PC-3 (cell line): Measurements from ENCODE around the gene INTS3. TPM values are rescaled to one million over a fixed set of nuclear protein-coding genes. Genes with fewer than 3 reads are reported as not detected.

Experiments
- ATAC-seq: fragments of 200-7000 bp; cut with Tn5 transposase; 2 replicates; pipeline ENCODE4 v1.9.1; 2020; ENCODE audit warnings: mild to moderate bottlenecking, moderate library complexity
- BruUV-seq: library from RNA; stranded (reverse); fragments of 400-500 nt; replicated peaks from 2 replicates; lab custom pipeline; 2021; lab: Mats Ljungman, UMichigan
- CTCF ChIA-PET: fragments of 300-600 bp; sonication (Branson Sonifier 250); formaldehyde crosslinking; loops from one replicate; lab custom pipeline; 2022; ENCODE audit warnings: antibody characterized with exemption; lab: Charles Lee
- POLR2A ChIA-PET: fragments of 300-600 bp; sonication (Branson Sonifier 250); formaldehyde crosslinking; loops from one replicate; lab custom pipeline; 2022; ENCODE audit warnings: antibody characterized with exemption; ENCODE audit not compliant: unreplicated experiment; lab: Charles Lee
- DNase-seq: peaks from one replicate; pipeline ENCODE4 v3.0.0-alpha.2; 2015
- H2AFZ ChIP-seq: fragments of 300-600 bp; sonication (generic); 2 replicates; pipeline ENCODE4 v1.6.0; 2016; ENCODE audit warnings: antibody characterized with exemption, low read length
- H3F3A ChIP-seq: fragments of 300-600 bp; sonication (generic); one replicate; pipeline ENCODE4 v1.6.0; 2017; ENCODE audit warnings: antibody characterized with exemption, low read length, control low read depth, mild to moderate bottlenecking; ENCODE audit not compliant: unreplicated experiment
- H3K27ac ChIP-seq: fragments of 300-600 bp; sonication (generic); 2 replicates; pipeline ENCODE4 v1.5.1; 2016; ENCODE audit warnings: mild to moderate bottlenecking, low read length
- H3K27me3 ChIP-seq: fragments of 300-600 bp; sonication (generic); 2 replicates; pipeline ENCODE4 v1.6.1; 2016; ENCODE audit warnings: low read length, mixed read lengths
- H3K36me3 ChIP-seq: fragments of 300-600 bp; sonication (generic); 2 replicates; pipeline ENCODE4 v1.6.1; 2016; ENCODE audit warnings: low read depth, mixed run types, low read length, mixed read lengths
- H3K4me1 ChIP-seq: fragments of 300-600 bp; sonication (generic); 2 replicates; pipeline ENCODE4 v1.5.1; 2016; ENCODE audit warnings: low read length; ENCODE audit not compliant: insufficient read depth
- H3K4me2 ChIP-seq: fragments of 300-600 bp; sonication (generic); 2 replicates; pipeline ENCODE4 v1.6.0; 2016; ENCODE audit warnings: low read length
- H3K4me3 ChIP-seq: fragments of 300-600 bp; sonication (generic); 2 replicates; pipeline ENCODE4 v1.5.1; 2016; ENCODE audit warnings: mild to moderate bottlenecking, low read length, mixed read lengths
- H3K79me2 ChIP-seq: fragments of 300-600 bp; sonication (generic); 2 replicates; pipeline ENCODE4 v1.6.1; 2017; ENCODE audit warnings: low read length, mixed read lengths
- H3K9ac ChIP-seq: fragments of 300-600 bp; sonication (generic); 2 replicates; pipeline ENCODE4 v1.6.0; 2016; ENCODE audit warnings: mild to moderate bottlenecking, low read length
- H3K9me2 ChIP-seq: fragments of 300-600 bp; sonication (generic); replicated peaks from 2 replicates; pipeline ENCODE4 v1.6.1; 2016; ENCODE audit warnings: mixed run types, low read length, mixed read lengths
- H3K9me3 ChIP-seq: fragments of 300-600 bp; sonication (generic); 2 replicates; pipeline ENCODE4 v1.6.1; 2016; ENCODE audit warnings: low read length, mixed read lengths
- H4K20me1 ChIP-seq: fragments of 300-600 bp; sonication (generic); 2 replicates; pipeline ENCODE4 v1.6.1; 2016; ENCODE audit warnings: low read length, mixed read lengths
- EZH2 ChIP-seq: fragments of 300-600 bp; sonication (generic); IDR thresholded peaks from one replicate; pipeline ENCODE4 v1.6.1; 2017; ENCODE audit warnings: antibody characterized with exemption, mild to moderate bottlenecking, low read length; ENCODE audit not compliant: unreplicated experiment
- EZH2phosphoT487 ChIP-seq: fragments of 300-600 bp; sonication (generic); IDR thresholded peaks from 2 replicates; pipeline ENCODE4 v1.6.1; 2018; ENCODE audit warnings: mild to moderate bottlenecking, antibody characterized with exemption, low read length, borderline replicate concordance
- intact Hi-C: fragments of 100-400 bp; cut with micrococcal nuclease; formaldehyde crosslinking; loops from 2 replicates; pipeline ENCODE4 v1.9.0; 2023
- total RNA-seq: library from RNA; depleted of rRNA; stranded (reverse); fragments of >200 nt; gene quantifications from 2 replicates; pipeline ENCODE4 v1.2.3, GENCODE V29; 2014
- TF ChIP-seq, protein P1 (sequence below): fragments of 300-600 bp; sonication (generic); conservative IDR thresholded peaks from 2 replicates; pipeline ENCODE4 v1.5.1; 2017; ENCODE audit warnings: antibody characterized with exemption, low read depth, mild to moderate bottlenecking, low read length

Gene INTS3
- total RNA-seq, 1 experiment from 2014 or later, result 46.5 TPM

DNA sequence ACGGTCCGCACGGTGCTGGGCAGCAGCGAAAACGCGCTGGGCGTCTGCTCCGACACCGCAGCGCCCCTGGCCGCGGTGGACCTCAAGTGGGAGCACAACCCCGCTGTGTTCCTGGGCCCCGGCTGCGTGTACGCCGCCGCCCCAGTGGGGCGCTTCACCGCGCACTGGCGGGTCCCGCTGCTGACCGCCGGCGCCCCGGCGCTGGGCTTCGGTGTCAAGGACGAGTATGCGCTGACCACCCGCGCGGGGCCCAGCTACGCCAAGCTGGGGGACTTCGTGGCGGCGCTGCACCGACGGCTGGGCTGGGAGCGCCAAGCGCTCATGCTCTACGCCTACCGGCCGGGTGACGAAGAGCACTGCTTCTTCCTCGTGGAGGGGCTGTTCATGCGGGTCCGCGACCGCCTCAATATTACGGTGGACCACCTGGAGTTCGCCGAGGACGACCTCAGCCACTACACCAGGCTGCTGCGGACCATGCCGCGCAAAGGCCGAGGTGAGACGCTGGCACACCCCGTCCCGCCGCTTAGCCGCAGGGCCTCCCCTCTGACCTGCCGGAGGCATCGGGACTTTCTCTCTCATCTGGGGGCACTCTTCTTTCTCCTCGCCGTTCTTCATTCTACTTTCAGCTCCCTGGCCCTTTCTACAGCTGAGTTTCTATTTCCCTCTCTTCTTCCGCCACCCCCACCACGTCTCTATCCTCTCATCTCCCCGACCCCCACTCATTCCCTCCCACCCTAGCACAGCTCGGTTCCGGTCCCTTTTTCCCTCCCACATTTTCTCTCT is 48.3 kb upstream of the INTS3 start:
- CTCF ChIA-PET, result no interaction called here
- H3K4me2 ChIP-seq, result peak overlapping the region; percentile 95
- peaks cover 12% of the 10 kb centered on the region for H3K4me1 ChIP-seq

DNA sequence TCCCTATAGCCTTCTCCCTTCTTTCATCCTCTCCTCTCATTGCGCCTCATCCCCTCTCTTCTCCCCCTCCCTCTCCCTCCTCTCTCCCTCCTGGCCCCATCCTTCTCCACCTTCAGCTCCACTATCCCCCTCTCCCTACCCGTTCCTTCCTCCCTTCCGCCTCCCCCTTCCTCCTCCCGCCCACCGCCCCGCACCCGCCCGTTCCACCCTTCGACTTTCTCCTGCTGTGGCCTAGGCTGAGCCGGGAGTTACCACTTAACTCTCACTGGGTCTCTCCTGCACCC is 47.8 kb upstream of the INTS3 start:
- peaks cover 16% of the 10 kb centered on the region for H3K27me3 ChIP-seq
- H3K9me2 ChIP-seq, result no peaks in the 10 kb centered on the region
- no peaks in the 10 kb centered on the region for H3K79me2 ChIP-seq
- TF ChIP-seq EZH2, result no peak
- TF ChIP-seq, protein P1, sequence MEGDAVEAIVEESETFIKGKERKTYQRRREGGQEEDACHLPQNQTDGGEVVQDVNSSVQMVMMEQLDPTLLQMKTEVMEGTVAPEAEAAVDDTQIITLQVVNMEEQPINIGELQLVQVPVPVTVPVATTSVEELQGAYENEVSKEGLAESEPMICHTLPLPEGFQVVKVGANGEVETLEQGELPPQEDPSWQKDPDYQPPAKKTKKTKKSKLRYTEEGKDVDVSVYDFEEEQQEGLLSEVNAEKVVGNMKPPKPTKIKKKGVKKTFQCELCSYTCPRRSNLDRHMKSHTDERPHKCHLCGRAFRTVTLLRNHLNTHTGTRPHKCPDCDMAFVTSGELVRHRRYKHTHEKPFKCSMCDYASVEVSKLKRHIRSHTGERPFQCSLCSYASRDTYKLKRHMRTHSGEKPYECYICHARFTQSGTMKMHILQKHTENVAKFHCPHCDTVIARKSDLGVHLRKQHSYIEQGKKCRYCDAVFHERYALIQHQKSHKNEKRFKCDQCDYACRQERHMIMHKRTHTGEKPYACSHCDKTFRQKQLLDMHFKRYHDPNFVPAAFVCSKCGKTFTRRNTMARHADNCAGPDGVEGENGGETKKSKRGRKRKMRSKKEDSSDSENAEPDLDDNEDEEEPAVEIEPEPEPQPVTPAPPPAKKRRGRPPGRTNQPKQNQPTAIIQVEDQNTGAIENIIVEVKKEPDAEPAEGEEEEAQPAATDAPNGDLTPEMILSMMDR, result no peak
- intact Hi-C loops, result no loop called here
- no peaks in the 10 kb centered on the region for H4K20me1 ChIP-seq
- H3K36me3 ChIP-seq, result no peaks in the 10 kb centered on the region
- no peak overlapping the region for H3K4me2 ChIP-seq
- no peak overlapping the region for H3K9ac ChIP-seq
- peaks cover 12% of the 10 kb centered on the region for H3K4me1 ChIP-seq
- no peak overlapping the region for H3K4me3 ChIP-seq
- H2AFZ ChIP-seq, result no peak overlapping the region
- no peak overlapping the region for H3K27ac ChIP-seq
- BruUV-seq, result no TSS peak
- no peaks in the 10 kb centered on the region for H3F3A ChIP-seq
- no peak for ATAC-seq
- POLR2A ChIA-PET, result no interaction called here
- H3K9me3 ChIP-seq, result no peaks in the 10 kb centered on the region
- CTCF ChIA-PET, result no interaction called here
- DNase-seq, result no peak

More for the DNA sequence above, 48.3 kb upstream of the INTS3 start:
- no peak overlapping the region for H3K27ac ChIP-seq
- no peaks in the 10 kb centered on the region for H3K79me2 ChIP-seq
- POLR2A ChIA-PET, result no interaction called here
- no TSS peak for BruUV-seq
- H4K20me1 ChIP-seq, result no peaks in the 10 kb centered on the region
- H3K36me3 ChIP-seq, result no peaks in the 10 kb centered on the region
- DNase-seq (no peak), ATAC-seq (peak; percentile 11)
- intact Hi-C loops, result loop anchor here (2.0 to 10.0 kb wide), 2 partner anchors 55 to 325 kb away; partner anchors contain the start of gene S100A9
- H3K9me3 ChIP-seq, result no peaks in the 10 kb centered on the region
- no peaks in the 10 kb centered on the region for H3F3A ChIP-seq
- TF ChIP-seq, protein P1, result no peak
- TF ChIP-seq EZH2phosphoT487 (no peak), EZH2 (no peak)
- H3K4me3 ChIP-seq, result peak overlapping the region; percentile 67
- no peak overlapping the region for H3K9ac ChIP-seq
- peaks cover 16% of the 10 kb centered on the region for H3K27me3 ChIP-seq
- no peaks in the 10 kb centered on the region for H3K9me2 ChIP-seq
- peak overlapping the region; percentile 87 for H2AFZ ChIP-seq

DNA sequence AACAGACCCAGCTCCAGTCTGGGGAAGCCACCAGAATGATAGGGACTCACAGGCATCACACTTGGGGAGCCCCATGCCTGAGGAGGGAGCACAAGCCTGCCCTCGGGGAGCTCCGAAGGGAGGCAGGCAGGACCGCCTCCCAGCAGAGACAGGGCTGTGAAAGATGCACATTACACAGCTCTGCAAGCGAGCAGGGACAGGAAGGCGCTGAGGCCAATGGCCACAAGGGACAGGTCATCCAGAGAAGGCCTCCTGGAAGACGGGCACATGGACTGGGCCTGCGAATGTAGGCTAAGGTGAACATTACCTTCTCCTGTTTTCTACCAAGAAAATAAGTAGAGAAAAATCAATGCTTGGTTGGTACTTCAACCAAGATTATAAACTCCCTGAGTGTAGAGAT is 45.1 kb upstream of the INTS3 start:
- Histone ChIP-seq H4K20me1 (no peaks in the 10 kb centered on the region), H3K9ac (no peak overlapping the region), H3K9me3 (no peaks in the 10 kb centered on the region), H3K9me2 (no peaks in the 10 kb centered on the region), H3K27ac (no peak overlapping the region), H3K4me3 (no peak overlapping the region), H3K27me3 (peaks cover 16% of the 10 kb centered on the region), H3K36me3 (no peaks in the 10 kb centered on the region), H3K4me2 (no peak overlapping the region), H3F3A (no peaks in the 10 kb centered on the region), H3K79me2 (no peaks in the 10 kb centered on the region), H3K4me1 (peaks cover 12% of the 10 kb centered on the region), H2AFZ (no peak overlapping the region)
- POLR2A ChIA-PET, result no interaction called here
- no peak for ATAC-seq
- intact Hi-C loops, result no loop called here
- TF ChIP-seq, protein P1, result no peak
- TF ChIP-seq EZH2 (no peak), EZH2phosphoT487 (no peak)
- CTCF ChIA-PET, result no interaction called here
- no TSS peak for BruUV-seq
- DNase-seq, result no peak
